H1 (cell line): Measurements from ENCODE around the gene ADD1. TPM values are rescaled to one million over a fixed set of nuclear protein-coding genes. Genes with fewer than 3 reads are reported as not detected.

Experiments used
- CTCF ChIA-PET: fragments of 300-600 bp; sonication (Branson Sonifier 250); formaldehyde crosslinking; loops from one replicate; lab custom pipeline; 2021; ENCODE audit not compliant: partially characterized antibody; lab: Charles Lee
- POLR2A ChIA-PET: fragments of 300-600 bp; sonication (Branson Sonifier 250); formaldehyde crosslinking; loops from one replicate; lab custom pipeline; 2021; ENCODE audit warnings: inconsistent platforms; ENCODE audit not compliant: partially characterized antibody; lab: Charles Lee
- DNase-seq, 2 experiments: peaks; one replicate each; pipeline versions ENCODE4 v3.0.0 to v3.0.0-alpha.2; 2010 to 2022; ENCODE audit warnings: low spot score in 2 of 2, low read depth in 1 of 2, mixed read lengths in 1 of 2
- FAIRE-seq: peaks from 2 replicates; lab custom pipeline; 2011; peaks lifted over from hg19 to GRCh38; lab: Jason Lieb, UNC
- H2AFZ ChIP-seq: 2 replicates; pipeline ENCODE4 v1.8.1; 2012; ENCODE audit warnings: low read length, inconsistent platforms
- H2AK5ac ChIP-seq: 2 replicates; pipeline ENCODE4 v1.6.1; 2013; ENCODE audit warnings: low read depth, low read length
- H2BK120ac ChIP-seq: replicated peaks from 2 replicates; pipeline ENCODE3; 2013; ENCODE audit warnings: low read depth, low read length, inconsistent platforms
- H2BK12ac ChIP-seq: 2 replicates; pipeline ENCODE4 v1.6.1; 2013; ENCODE audit warnings: low read depth, low read length
- H2BK15ac ChIP-seq: 2 replicates; pipeline ENCODE4 v1.6.1; 2013; ENCODE audit warnings: low read length
- H2BK20ac ChIP-seq: 2 replicates; pipeline ENCODE4 v1.6.1; 2013; ENCODE audit warnings: low read length
- H2BK5ac ChIP-seq: 2 replicates; pipeline ENCODE4 v1.6.1; 2013; ENCODE audit warnings: low read depth, low read length
- H3K14ac ChIP-seq: 2 replicates; pipeline ENCODE4 v1.6.1; 2013; ENCODE audit warnings: inconsistent platforms; ENCODE audit not compliant: insufficient read length
- H3K18ac ChIP-seq: 2 replicates; pipeline ENCODE4 v1.6.1; 2013; ENCODE audit warnings: low read length; ENCODE audit errors: extremely low read depth
- H3K23ac ChIP-seq: 2 replicates; pipeline ENCODE4 v1.6.1; 2013; ENCODE audit warnings: inconsistent platforms; ENCODE audit not compliant: insufficient read length
- H3K23me2 ChIP-seq: 2 replicates; pipeline ENCODE4 v1.6.1; 2013; ENCODE audit warnings: low read depth, low read length
- H3K27ac ChIP-seq: 2 replicates; pipeline ENCODE4 v1.6.1; 2011; ENCODE audit warnings: low read depth, low read length, inconsistent platforms
- H3K27me3 ChIP-seq, 4 experiments: replicated peaks in 1 of 4; 1 replicate in 1 of 4; 2 replicates in 3 of 4; pipeline versions ENCODE4 v1.6.1 to v1.8.1; 2011 to 2013; ENCODE audit warnings: low read length in 3 of 4, mild to moderate bottlenecking in 3 of 4, inconsistent platforms in 2 of 4, mixed read lengths in 2 of 4, moderate library complexity in 1 of 4; ENCODE audit not compliant: control insufficient read depth in 3 of 4, insufficient read depth in 3 of 4; ENCODE audit errors: extremely low read depth in 1 of 4
- H3K36me3 ChIP-seq, 4 experiments: 2 replicates each; pipeline versions ENCODE4 v1.6.1 to v1.8.1; 2011 to 2013; ENCODE audit warnings: mild to moderate bottlenecking in 4 of 4, low read length in 3 of 4, moderate library complexity in 2 of 4, control low read depth in 1 of 4, inconsistent platforms in 1 of 4; ENCODE audit not compliant: insufficient read depth in 4 of 4, control insufficient read depth in 2 of 4
- H3K4ac ChIP-seq: replicated peaks from 2 replicates; pipeline ENCODE3; 2013; ENCODE audit warnings: low read length, low read depth, mixed read lengths, inconsistent platforms; ENCODE audit not compliant: insufficient read length
- H3K4me1 ChIP-seq, 4 experiments: replicated peaks in 1 of 4; 1 replicate in 1 of 4; 2 replicates in 3 of 4; pipeline versions ENCODE4 v1.6.1 to v1.8.1; 2011 to 2013; ENCODE audit warnings: low read length in 3 of 4, inconsistent platforms in 2 of 4, mixed read lengths in 1 of 4; ENCODE audit not compliant: insufficient read depth in 4 of 4, control insufficient read depth in 3 of 4
- H3K4me2 ChIP-seq, 2 experiments: 2 replicates each; pipeline versions ENCODE4 v1.6.1 to v1.8.1; 2011 to 2013; ENCODE audit warnings: low read depth in 2 of 2, low read length in 2 of 2, control low read depth in 1 of 2, inconsistent platforms in 1 of 2, mild to moderate bottlenecking in 1 of 2; ENCODE audit not compliant: insufficient read depth in 1 of 2
- H3K4me3 ChIP-seq, 4 experiments: fragments of 200-600, 300-600 bp in 1 of 4; sonication (generic), shearing (Covaris generic), sonication (Bioruptor Twin) in 1 of 4; 2 replicates each; pipeline versions ENCODE4 v1.5.1 to v1.8.1; 2011 to 2016; ENCODE audit warnings: low read length in 4 of 4, low read depth in 3 of 4, control low read depth in 2 of 4, inconsistent platforms in 2 of 4, mild to moderate bottlenecking in 2 of 4, mixed read lengths in 1 of 4, moderate library complexity in 1 of 4; ENCODE audit not compliant: insufficient read depth in 2 of 4; ENCODE audit errors: extremely low read depth in 1 of 4
- H3K56ac ChIP-seq: replicated peaks from 2 replicates; pipeline ENCODE3; 2013; ENCODE audit warnings: low read depth, mild to moderate bottlenecking, mixed read lengths, low read length, inconsistent platforms; ENCODE audit not compliant: insufficient read length
- H3K79me1 ChIP-seq: 2 replicates; pipeline ENCODE4 v1.6.1; 2013; ENCODE audit warnings: low read depth, low read length, control low read depth
- H3K79me2 ChIP-seq, 2 experiments: 2 replicates each; pipeline versions ENCODE4 v1.6.1 to v1.8.1; 2012 to 2013; ENCODE audit warnings: low read length in 2 of 2, mild to moderate bottlenecking in 2 of 2, inconsistent platforms in 1 of 2; ENCODE audit not compliant: insufficient read depth in 2 of 2, control insufficient read depth in 1 of 2
- H3K9ac ChIP-seq, 4 experiments: replicated peaks in 1 of 4; 1 replicate in 1 of 4; 2 replicates in 3 of 4; pipeline versions ENCODE4 v1.6.1 to v1.8.1; 2011 to 2013; ENCODE audit warnings: low read depth in 3 of 4, low read length in 3 of 4, control low read depth in 2 of 4, mild to moderate bottlenecking in 2 of 4, moderate library complexity in 2 of 4, inconsistent platforms in 1 of 4; ENCODE audit errors: extremely low read depth in 1 of 4
- H3K9me3 ChIP-seq, 2 experiments: 2 replicates each; pipeline versions ENCODE4 v1.6.1 to v1.8.1; 2012 to 2013; ENCODE audit warnings: mild to moderate bottlenecking in 2 of 2, moderate library complexity in 2 of 2, control low read depth in 1 of 2, inconsistent platforms in 1 of 2, low read depth in 1 of 2, low read length in 1 of 2, mixed read lengths in 1 of 2; ENCODE audit not compliant: insufficient read depth in 2 of 2
- H4K20me1 ChIP-seq, 2 experiments: replicated peaks in 1 of 2; 2 replicates each; pipeline versions ENCODE3 to v1.8.1; 2011 to 2013; ENCODE audit warnings: inconsistent platforms in 2 of 2, low read length in 2 of 2, mild to moderate bottlenecking in 1 of 2; ENCODE audit not compliant: insufficient read depth in 2 of 2, control insufficient read depth in 1 of 2
- H4K5ac ChIP-seq: 2 replicates; pipeline ENCODE4 v1.6.1; 2013; ENCODE audit warnings: low read length, low read depth, mixed read lengths, inconsistent platforms; ENCODE audit not compliant: insufficient read length
- H4K8ac ChIP-seq: 2 replicates; pipeline ENCODE4 v1.8.0; 2013; ENCODE audit warnings: mild to moderate bottlenecking, moderate library complexity, low read length, inconsistent platforms; ENCODE audit not compliant: insufficient read depth; ENCODE audit errors: extremely low read depth
- H4K91ac ChIP-seq: replicated peaks from 2 replicates; pipeline ENCODE3; 2013; ENCODE audit warnings: low read length, mixed read lengths, inconsistent platforms; ENCODE audit not compliant: insufficient read length
- CTCF ChIP-seq, 3 experiments: IDR thresholded peaks; 1 replicate in 2 of 3; 2 replicates in 1 of 3; pipeline versions ENCODE4 v1.5.1 to v1.6.1; 2011; ENCODE audit warnings: low read length in 3 of 3, mild to moderate bottlenecking in 3 of 3, inconsistent platforms in 2 of 3, low read depth in 1 of 3, moderate library complexity in 1 of 3; ENCODE audit not compliant: insufficient read depth in 1 of 3; ENCODE audit errors: control extremely low read depth in 1 of 3
- NANOG ChIP-seq: IDR thresholded peaks from 2 replicates; pipeline ENCODE4 v1.6.1; 2011; ENCODE audit warnings: low read length, low read depth, mild to moderate bottlenecking, inconsistent platforms; ENCODE audit not compliant: insufficient read depth, poor library complexity, severe bottlenecking
- RAD21 ChIP-seq, 2 experiments: IDR thresholded peaks in 1 of 2; conservative IDR thresholded peaks in 1 of 2; 2 replicates each; pipeline ENCODE4 v1.6.1; 2011; ENCODE audit warnings: low read depth in 2 of 2, low read length in 2 of 2, improper control_type of control experiment in 1 of 2, inconsistent platforms in 1 of 2, mild to moderate bottlenecking in 1 of 2, moderate library complexity in 1 of 2
- WGBS, 2 experiments: shearing (Covaris generic) in 1 of 2; methylation state at CpG; one replicate each; pipeline versions ENCODE4 v1.1.6 to v1.1.7; 2013 to 2015; ENCODE audit warnings: low lambda C conversion rate in 2 of 2, mixed read lengths in 2 of 2, inconsistent platforms in 1 of 2, low coverage in 1 of 2, missing lambda C conversion rate in 1 of 2; ENCODE audit not compliant: insufficient replicate concordance in 2 of 2, insufficient coverage in 1 of 2, insufficient read length in 1 of 2; ENCODE audit errors: extremely low coverage in 1 of 2, missing lambda C conversion rate in 1 of 2; 5-methylcytosine and 5-hydroxymethylcytosine counted together
- polyA plus RNA-seq, 7 experiments: library from polyadenylated mRNA; depleted of rRNA in 3 of 7; stranded (reverse) in 5 of 7; unstranded in 2 of 7; fragments of >200 nt in 5 of 7; fragments of 200-250 nt in 2 of 7; gene quantifications; 1 replicate in 5 of 7; 2 replicates in 1 of 7; 4 replicates in 1 of 7; pipeline versions ENCODE4 v1.2.1 to v1.2.3, GENCODE V29; 2011 to 2013; ENCODE audit warnings: missing spikeins in 2 of 7, mixed read lengths in 2 of 7
- total RNA-seq: library from RNA; stranded (reverse); fragmentation: NEBNext Ultra II Directional; extraction: Animal tissue kit (Norgen Biotek cat#: 25700); gene quantifications from 2 replicates; pipeline ENCODE4 v1.2.1, GENCODE V29; 2021

The ADD1 gene
- total and polyA plus RNA-seq, 2 of the 8 experiments (the other 6 are each of a cell fraction or from before 2014, with no cell fraction given): 113 to 143 TPM

- Histone ChIP-seq H2AK5ac (no peak overlapping the region), H2BK15ac (no peak overlapping the region), H2BK5ac (no peak overlapping the region), H2BK120ac (no peak overlapping the region), H3K18ac (no peak overlapping the region), H3K9ac (no peak overlapping the region), H4K91ac (no peak overlapping the region), H3K23me2 (no peaks in the 10 kb centered on the region), H3K4ac (no peak overlapping the region), H3K4me3 (no peak overlapping the region), H4K20me1 (peaks cover 3 to 16% of the 10 kb centered on the region in 2 experiments), H2BK12ac (no peak overlapping the region), H3K36me3 (peaks cover 58 to 86% (median 76%) of the 10 kb centered on the region in 4 experiments), H3K9me3 (no peaks in the 10 kb centered on the region), H4K5ac (no peak overlapping the region), H3K23ac (no peak overlapping the region), H4K8ac (no peak overlapping the region), H3K27me3 (no peaks in the 10 kb centered on the region), H2BK20ac (no peak overlapping the region), H3K14ac (no peak overlapping the region), H2AFZ (no peak overlapping the region), H3K79me1 (no peaks in the 10 kb centered on the region), H3K4me1 (no peaks in the 10 kb centered on the region), H3K27ac (no peak overlapping the region), H3K56ac (no peak overlapping the region), H3K79me2 (no peaks in the 10 kb centered on the region), H3K4me2 (no peak overlapping the region)
- WGBS, 2 experiments: 93% methylated on average over 14 of the region's 14 CpGs; no CpG with 5 or more reads in 1 of the 2 experiments
- no peak for FAIRE-seq
- CTCF ChIA-PET: interaction anchor here (0.6 to 1.9 kb wide), 17 partner anchors 10 to 374 kb away, joined by 3 to 9 read pairs (median 3); partner anchors contain the start of genes GRK4 and NOP14
- DNase-seq: no peak
- no peak for TF ChIP-seq NANOG
- TF ChIP-seq CTCF (IDR thresholded peaks at IDR 0.05; ENCODE audit: control extremely low read depth in 1 of 3, insufficient read depth in 1 of 3, low read depth in 1 of 3, low read length in 3 of 3): peak in 2 of 3 experiments; percentile 45 to 59; a peak in 3 of 4 replicates
- TF ChIP-seq RAD21 (IDR thresholded peaks at IDR 0.05 in 1 of 2, conservative IDR thresholded peaks at IDR 0.05 in 1 of 2; ENCODE audit: low read depth in 2 of 2, low read length in 2 of 2): peak in 1 of 2 experiments; percentile 9; a peak in 1 of 4 replicates
- POLR2A ChIA-PET: interaction anchor here (0.7 to 2.2 kb wide), 5 partner anchors 10 to 91 kb away, joined by 3 to 11 read pairs (median 7); no protein-coding TSS in a partner anchor
These were observed 105.5 kb downstream of the ADD1 start for GRCh38 chr4:2948895-2949781.
